Large intestine (tissue), 3 donors: Measurements from ENCODE around the gene SHROOM4. TPM values are rescaled to one million over a fixed set of nuclear protein-coding genes. Genes with fewer than 3 reads are reported as not detected.

Experiments used
- DNase-seq, 2 donors: peaks; one replicate each; pipeline versions ENCODE4 v3.0.0 to v3.0.0-alpha.2; 2013
- H3K27ac ChIP-seq: one replicate; pipeline ENCODE4 v1.5.1; 2013; ENCODE audit warnings: low read length
- H3K27me3 ChIP-seq: 2 replicates; pipeline ENCODE4 v1.6.1; 2013; ENCODE audit warnings: low read length; ENCODE audit not compliant: control insufficient read depth, insufficient read depth
- H3K36me3 ChIP-seq: 2 replicates; pipeline ENCODE4 v1.6.1; 2013; ENCODE audit warnings: low read length; ENCODE audit not compliant: control insufficient read depth, insufficient read depth
- H3K4me1 ChIP-seq: one replicate; pipeline ENCODE4 v1.6.1; 2013; ENCODE audit warnings: low read length; ENCODE audit not compliant: control insufficient read depth, insufficient read depth
- H3K4me3 ChIP-seq: one replicate; pipeline ENCODE4 v1.5.1; 2013; ENCODE audit warnings: low read length
- H3K9me3 ChIP-seq: one replicate; pipeline ENCODE4 v1.6.1; 2013; ENCODE audit warnings: mild to moderate bottlenecking, low read depth, low read length, moderate library complexity; ENCODE audit not compliant: control insufficient read depth
- WGBS: methylation state at CpG from one replicate; pipeline ENCODE4 v1.1.5; 2013; ENCODE audit warnings: low lambda C conversion rate; ENCODE audit not compliant: insufficient coverage; 5-methylcytosine and 5-hydroxymethylcytosine counted together
- polyA plus RNA-seq: library from polyadenylated mRNA; unstranded; fragments of 120-200 nt; gene quantifications from one replicate; pipeline ENCODE4 v1.2.1, GENCODE V29; 2013

Gene SHROOM4
- polyA plus RNA-seq, 1 donor = 4.5 TPM

DNA sequence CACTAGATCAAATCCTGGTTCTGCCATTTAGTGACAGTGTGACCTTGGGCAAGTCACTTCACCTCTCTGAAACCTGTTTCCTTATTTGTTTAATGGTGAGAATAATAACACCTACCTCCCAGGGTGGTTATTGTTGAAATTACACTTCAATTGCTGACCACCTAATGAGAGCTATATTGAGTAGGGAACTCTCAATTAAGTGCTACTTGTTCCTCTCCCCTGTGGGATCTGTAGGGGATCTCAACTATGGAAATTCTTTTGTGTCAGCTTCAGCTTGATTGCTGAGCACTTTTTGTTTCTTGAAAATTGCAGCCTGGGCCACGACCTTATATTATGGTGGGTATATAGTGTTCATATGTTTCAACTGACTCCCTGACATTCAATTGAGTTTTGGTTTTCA is 102.1 kb downstream of the SHROOM4 start:
- no peak for DNase-seq
- Histone ChIP-seq H3K27ac (no peak overlapping the region), H3K4me3 (no peak overlapping the region), H3K36me3 (no peaks in the 10 kb centered on the region), H3K9me3 (no peaks in the 10 kb centered on the region), H3K4me1 (no peaks in the 10 kb centered on the region), H3K27me3 (no peaks in the 10 kb centered on the region)
- no CpG with 5 or more reads among the region's 1 CpG for WGBS

DNA sequence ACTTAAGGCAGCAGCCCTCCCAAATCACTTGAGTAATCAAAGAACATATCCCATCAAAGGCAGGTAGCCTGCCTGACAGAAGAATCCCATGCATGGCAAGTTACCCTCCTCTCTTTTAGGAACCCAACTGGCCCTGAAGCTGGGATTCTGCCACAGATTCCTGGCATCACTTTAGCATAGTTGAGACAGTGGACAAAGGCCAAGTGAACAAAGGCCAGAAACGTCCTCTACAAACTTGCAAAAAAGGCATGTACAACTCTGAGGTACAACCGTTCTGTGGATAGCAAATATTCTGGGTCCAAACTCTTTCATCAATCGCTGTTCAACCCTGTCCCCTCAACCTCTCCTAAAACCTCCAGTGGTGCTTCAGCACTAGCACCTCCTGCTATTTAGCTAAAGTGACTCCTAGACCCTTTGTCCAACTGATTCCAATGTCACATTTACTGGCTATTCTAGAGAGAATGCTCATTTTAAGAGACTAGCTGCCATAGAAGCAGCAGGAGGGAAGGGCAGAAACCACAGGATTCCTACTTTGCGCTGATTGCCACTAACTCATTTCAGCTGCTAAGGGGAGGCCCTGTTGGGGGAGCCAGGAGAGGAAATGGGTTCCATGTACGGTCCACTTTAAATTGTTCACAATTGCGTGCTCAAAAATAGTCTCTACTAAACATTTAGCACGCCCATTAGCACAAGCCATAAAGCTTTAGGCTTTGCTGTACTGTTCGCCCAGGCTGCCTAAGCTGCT is 105.9 kb downstream of the SHROOM4 start:
- Histone ChIP-seq H3K27ac (no peak overlapping the region), H3K36me3 (no peaks in the 10 kb centered on the region), H3K9me3 (no peaks in the 10 kb centered on the region), H3K4me1 (no peaks in the 10 kb centered on the region), H3K4me3 (no peak overlapping the region), H3K27me3 (no peaks in the 10 kb centered on the region)
- no peak for DNase-seq
- WGBS = no CpG with 5 or more reads among the region's 8 CpGs

DNA sequence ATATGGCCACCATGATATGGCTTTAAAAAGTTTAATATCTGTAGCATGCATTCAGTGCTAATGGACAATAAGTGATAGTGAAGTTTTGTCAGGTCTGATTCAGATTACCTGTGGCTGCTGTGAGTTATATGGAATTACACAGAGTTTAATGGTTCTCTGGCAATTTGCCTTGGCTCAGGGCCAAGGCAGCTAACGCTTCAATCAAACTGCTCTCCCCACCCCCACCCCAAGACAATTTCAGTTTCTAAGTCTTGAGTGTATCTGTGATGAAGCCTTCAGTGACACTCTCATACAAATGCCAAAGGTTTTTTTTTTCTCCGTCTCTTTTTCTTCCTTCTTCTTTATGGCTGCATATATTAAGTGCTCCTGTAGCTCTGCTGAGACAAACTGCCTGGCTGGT is 106.6 kb downstream of the SHROOM4 start:
- H3K4me3 ChIP-seq = no peak overlapping the region
- no peaks in the 10 kb centered on the region for H3K9me3 ChIP-seq
- no peak overlapping the region for H3K27ac ChIP-seq
- no peaks in the 10 kb centered on the region for H3K36me3 ChIP-seq
- H3K27me3 ChIP-seq = no peaks in the 10 kb centered on the region
- no peaks in the 10 kb centered on the region for H3K4me1 ChIP-seq
- DNase-seq = peak; percentile 30 to 56
- no CpG with 5 or more reads among the region's 2 CpGs for WGBS

DNA sequence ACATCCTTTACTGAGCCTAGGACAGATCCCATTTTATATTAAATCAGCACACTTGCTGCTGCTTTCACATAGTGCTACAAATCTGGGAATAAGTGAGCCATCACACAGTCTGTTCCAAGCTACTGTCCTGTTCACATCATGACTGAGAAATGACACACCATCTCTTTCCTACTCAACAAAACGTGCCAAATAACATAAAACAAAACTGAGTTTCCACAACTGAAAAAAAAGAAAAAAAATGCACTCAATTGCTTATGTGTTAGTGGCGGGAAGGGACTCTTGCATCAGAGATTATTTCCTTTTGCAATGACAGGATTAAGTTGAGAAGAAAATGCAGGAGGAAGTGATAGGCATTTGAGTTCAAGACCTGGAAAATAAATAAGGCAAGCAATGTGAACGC is 109.0 kb downstream of the SHROOM4 start:
- no peaks in the 10 kb centered on the region for H3K4me1 ChIP-seq
- no peak overlapping the region for H3K27ac ChIP-seq
- no peak for DNase-seq
- no peaks in the 10 kb centered on the region for H3K36me3 ChIP-seq
- H3K27me3 ChIP-seq = no peaks in the 10 kb centered on the region
- no peaks in the 10 kb centered on the region for H3K9me3 ChIP-seq
- no CpG with 5 or more reads among the region's 3 CpGs for WGBS
- H3K4me3 ChIP-seq = no peak overlapping the region

DNA sequence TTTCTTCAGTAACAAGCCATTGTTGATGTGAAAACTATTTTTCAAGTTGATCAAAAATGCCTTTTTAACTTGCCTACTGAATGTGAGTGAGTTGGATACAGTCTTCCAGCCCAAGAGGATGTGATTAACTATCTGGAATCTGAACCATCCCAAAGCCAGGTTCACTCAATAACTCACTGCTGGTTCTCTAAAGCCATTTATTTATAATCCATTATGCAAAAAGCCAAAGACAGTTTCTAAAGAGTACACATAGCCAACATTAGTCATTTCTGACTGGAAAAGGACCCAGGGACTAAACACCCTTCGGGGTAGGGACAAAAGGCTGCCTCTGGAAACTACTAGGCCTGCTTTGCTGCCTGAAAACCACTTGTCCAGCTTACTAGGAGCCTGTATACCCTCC is 109.6 kb downstream of the SHROOM4 start:
- Histone ChIP-seq H3K9me3 (no peaks in the 10 kb centered on the region), H3K27ac (no peak overlapping the region), H3K4me1 (no peaks in the 10 kb centered on the region), H3K4me3 (no peak overlapping the region), H3K27me3 (no peaks in the 10 kb centered on the region), H3K36me3 (no peaks in the 10 kb centered on the region)
- WGBS = no CpG with 5 or more reads among the region's 1 CpG
- no peak for DNase-seq

DNA sequence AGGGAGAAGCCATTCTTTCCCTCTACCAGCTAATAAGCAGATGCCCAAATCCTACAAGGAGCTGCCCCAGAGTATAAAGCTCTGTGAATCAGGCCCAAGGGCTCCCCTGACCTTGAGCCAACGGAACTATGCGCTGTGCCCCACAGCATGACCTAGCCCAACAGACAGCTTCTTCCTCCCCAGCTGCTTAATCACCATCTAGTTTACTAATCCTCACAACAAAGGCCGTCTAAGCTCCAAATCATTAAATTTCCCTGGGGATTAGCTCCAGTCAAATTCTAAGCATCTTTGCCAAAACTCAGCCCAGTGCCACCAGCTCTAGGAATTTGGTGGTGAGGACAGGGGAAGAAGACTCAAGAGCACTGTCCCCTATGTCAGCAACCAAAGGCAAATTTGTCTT is 113.1 kb downstream of the SHROOM4 start:
- Histone ChIP-seq H3K4me1 (no peaks in the 10 kb centered on the region), H3K9me3 (no peaks in the 10 kb centered on the region), H3K27ac (no peak overlapping the region), H3K27me3 (no peaks in the 10 kb centered on the region), H3K36me3 (no peaks in the 10 kb centered on the region), H3K4me3 (no peak overlapping the region)
- WGBS = no CpG with 5 or more reads among the region's 3 CpGs
- DNase-seq = no peak

DNA sequence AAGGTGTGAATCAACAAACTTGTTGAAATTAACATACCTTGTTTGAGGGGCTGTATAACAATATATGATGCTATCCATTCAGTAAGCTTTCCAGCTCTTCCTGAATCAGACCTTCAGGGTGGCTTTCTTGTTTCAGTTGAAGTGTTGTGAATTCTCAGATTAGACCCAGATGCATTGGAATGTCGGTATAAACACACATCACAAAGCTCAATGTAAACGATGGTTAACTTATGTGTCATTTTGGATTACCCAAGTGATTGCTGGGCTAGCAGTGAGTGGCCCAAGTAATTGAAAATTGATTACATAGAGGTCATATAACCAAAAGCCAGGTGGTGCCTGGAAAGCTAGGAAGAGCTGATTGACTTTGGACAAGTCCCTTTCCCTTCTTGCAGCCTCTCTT is 115.0 kb downstream of the SHROOM4 start:
- H3K4me3 ChIP-seq = no peak overlapping the region
- no peaks in the 10 kb centered on the region for H3K27me3 ChIP-seq
- H3K27ac ChIP-seq = no peak overlapping the region
- no CpG with 5 or more reads among the region's 2 CpGs for WGBS
- no peaks in the 10 kb centered on the region for H3K4me1 ChIP-seq
- DNase-seq = no peak
- H3K36me3 ChIP-seq = no peaks in the 10 kb centered on the region
- no peaks in the 10 kb centered on the region for H3K9me3 ChIP-seq

DNA sequence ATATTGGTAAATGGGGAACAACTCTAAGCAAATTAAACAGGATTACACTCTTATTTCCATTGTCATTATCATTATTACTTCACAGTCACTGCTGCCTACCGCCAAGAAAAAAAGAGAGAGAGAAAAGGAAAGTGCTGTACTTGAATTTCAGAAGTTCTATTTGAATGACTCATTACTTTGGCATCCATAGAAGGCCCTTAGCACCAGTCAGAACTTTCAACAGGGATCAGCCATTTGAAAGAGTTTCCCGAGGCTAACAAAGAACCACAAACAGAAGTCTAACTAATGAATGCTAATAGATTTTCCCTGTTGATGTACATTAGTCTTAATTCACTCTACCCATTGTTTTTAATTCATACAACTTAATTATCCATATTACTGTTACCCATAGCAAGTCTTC is 116.3 kb downstream of the SHROOM4 start:
- Histone ChIP-seq H3K36me3 (no peaks in the 10 kb centered on the region), H3K27me3 (no peaks in the 10 kb centered on the region), H3K4me3 (no peak overlapping the region)

DNA sequence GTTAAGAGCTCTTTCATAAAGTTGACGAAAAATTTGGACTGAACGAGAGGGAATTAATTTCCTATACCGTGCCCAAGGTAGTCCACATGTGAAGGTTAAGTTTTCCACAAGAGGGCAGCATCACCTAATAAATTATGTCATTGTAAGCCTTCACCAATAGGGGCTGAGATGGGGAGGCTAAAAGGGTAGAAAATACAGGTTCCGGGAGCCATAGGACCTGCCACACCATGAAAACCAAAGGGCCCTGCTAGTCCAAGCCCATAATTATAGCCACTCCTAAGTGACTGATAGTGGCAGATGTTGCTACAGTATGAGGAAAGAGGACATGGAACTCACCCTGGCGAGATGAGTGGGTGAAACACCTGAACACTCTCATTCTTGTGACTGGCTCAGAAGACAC is 122.2 kb downstream of the SHROOM4 start:
- Histone ChIP-seq H3K27ac (no peak overlapping the region), H3K4me3 (no peak overlapping the region), H3K27me3 (no peaks in the 10 kb centered on the region), H3K4me1 (no peaks in the 10 kb centered on the region), H3K9me3 (no peaks in the 10 kb centered on the region), H3K36me3 (no peaks in the 10 kb centered on the region)
- WGBS = no CpG with 5 or more reads among the region's 5 CpGs
- DNase-seq = peak; percentile 16 to 26

More for the DNA sequence above, 116.3 kb downstream of the SHROOM4 start:
- H3K27ac ChIP-seq = no peak overlapping the region
- no peaks in the 10 kb centered on the region for H3K4me1 ChIP-seq
- no peaks in the 10 kb centered on the region for H3K9me3 ChIP-seq
- peak in 1 of 2 donors; percentile 14 for DNase-seq
- no CpG with 5 or more reads among the region's 2 CpGs for WGBS

DNA sequence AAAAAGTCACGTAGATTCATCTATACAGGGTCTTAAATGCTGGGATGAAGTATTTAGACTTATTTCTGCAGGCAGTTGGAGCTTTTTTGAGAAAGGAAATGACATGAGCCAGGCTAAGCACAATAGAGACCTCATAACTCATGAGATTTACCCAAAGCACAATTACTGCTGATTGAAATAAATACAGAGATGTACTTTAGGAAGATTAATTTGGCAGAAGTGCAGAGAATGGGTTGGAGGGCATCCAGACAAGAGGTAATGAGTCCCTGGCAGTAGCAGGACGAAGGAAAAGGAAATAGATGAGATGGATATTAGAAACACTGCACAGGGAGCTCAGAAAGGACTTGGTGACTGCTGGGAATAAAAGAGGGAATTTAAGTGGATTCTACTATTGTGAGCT is 129.1 kb downstream of the SHROOM4 start:
- no peaks in the 10 kb centered on the region for H3K36me3 ChIP-seq
- no peaks in the 10 kb centered on the region for H3K9me3 ChIP-seq
- no peak overlapping the region for H3K27ac ChIP-seq
- no peaks in the 10 kb centered on the region for H3K4me1 ChIP-seq
- DNase-seq = no peak
- 100% methylated on average over 1 of the region's 2 CpGs for WGBS
- no peak overlapping the region for H3K4me3 ChIP-seq
- no peaks in the 10 kb centered on the region for H3K27me3 ChIP-seq

DNA sequence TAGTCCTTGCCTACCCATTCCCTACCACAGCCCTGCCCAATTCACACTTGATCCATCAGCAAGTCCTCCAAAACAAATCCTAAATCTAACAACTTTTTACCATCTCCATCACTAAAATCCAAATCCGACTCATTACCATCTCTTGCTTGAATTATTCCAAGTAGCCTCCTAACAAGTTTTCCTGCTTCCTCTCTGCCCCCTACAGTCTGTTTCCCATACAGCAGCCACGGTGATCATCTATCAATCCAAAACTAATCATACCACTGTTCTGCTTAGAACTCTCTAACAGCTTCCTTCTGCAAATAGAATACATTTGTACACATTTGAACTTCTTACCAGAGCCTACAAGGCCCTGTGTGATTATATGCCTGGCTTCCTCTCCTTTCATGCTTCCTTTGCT is 133.0 kb downstream of the SHROOM4 start:
- H3K4me3 ChIP-seq = no peak overlapping the region
- no peak overlapping the region for H3K27ac ChIP-seq
- no peaks in the 10 kb centered on the region for H3K4me1 ChIP-seq
- H3K36me3 ChIP-seq = no peaks in the 10 kb centered on the region
- DNase-seq = no peak
- no CpG with 5 or more reads among the region's 2 CpGs for WGBS
- H3K9me3 ChIP-seq = no peaks in the 10 kb centered on the region
- no peaks in the 10 kb centered on the region for H3K27me3 ChIP-seq
